ENCODE results near the gene DOC2B. TPM values are rescaled to one million over a fixed set of nuclear protein-coding genes. Genes with fewer than 3 reads are reported as not detected.
"Not testable (repeated sequence)": the region's sequence is repeated elsewhere in the genome, so short reads cannot be mapped to it uniquely, and the experiment has no call there.

DOC2B gene
- total RNA-seq, 2 experiments from 2014 or later = 0.05 TPM; not detected in 1

DNA sequence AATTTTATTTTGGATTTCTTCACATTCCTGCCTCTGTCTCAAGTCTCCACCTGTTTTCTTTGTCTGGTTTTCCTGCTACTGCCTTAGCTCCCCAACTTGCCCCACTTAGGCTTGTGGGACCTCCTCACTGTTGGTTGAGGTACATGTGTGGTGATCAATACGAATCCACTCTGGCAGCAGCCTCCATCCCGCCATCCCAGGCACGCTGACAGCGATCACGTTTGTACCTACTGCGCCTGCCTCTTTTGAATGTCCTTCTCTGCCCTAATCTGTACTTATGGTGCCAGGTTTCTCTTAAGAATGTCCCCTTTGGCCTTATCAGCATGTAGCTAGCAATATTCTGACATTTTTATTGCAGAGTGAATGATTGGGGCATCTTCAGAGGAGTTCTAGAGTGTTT lies 46.4 kb downstream of the DOC2B start:
- ATAC-seq = not testable (repeated sequence)

DNA sequence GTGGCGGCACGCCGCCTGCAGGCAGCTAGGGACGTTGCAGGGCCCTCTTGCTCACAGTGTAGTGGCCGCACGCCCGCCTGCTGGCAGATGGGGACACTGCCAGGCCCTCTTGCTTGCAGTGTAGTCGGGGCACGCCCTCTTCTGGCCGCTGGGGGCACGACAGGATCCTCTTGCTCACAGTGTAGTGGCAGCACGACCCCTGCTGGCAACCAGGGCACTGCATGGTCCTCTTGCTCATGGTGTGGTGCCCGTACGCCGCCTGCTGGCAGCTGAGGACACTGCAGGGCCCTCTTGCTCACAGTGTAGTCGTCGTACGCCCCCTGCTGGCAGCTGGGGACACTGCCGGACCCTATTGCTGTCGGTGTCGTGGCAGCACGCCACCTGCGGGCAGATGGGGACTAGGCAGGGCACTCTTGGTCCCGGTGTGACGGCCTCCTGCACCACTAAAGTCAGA lies 47.1 kb downstream of the DOC2B start:
- H3K4me1 Mint-ChIP-seq; CTCF ChIA-PET; H3K27me3 Mint-ChIP-seq; H3K4me3 Mint-ChIP-seq; H3K36me3 Mint-ChIP-seq; H3K27ac Mint-ChIP-seq; H3K9me3 Mint-ChIP-seq (ENCODE audit: low read depth): not testable (repeated sequence)
- DNase-seq = peak; percentile 73
- ATAC-seq = peak; percentile 85

More for the DNA sequence above, 46.4 kb downstream of the DOC2B start:
- H3K36me3 Mint-ChIP-seq; H3K27me3 Mint-ChIP-seq; DNase-seq; H3K9me3 Mint-ChIP-seq (ENCODE audit: low read depth); H3K4me1 Mint-ChIP-seq; H3K27ac Mint-ChIP-seq; CTCF ChIA-PET; H3K4me3 Mint-ChIP-seq: not testable (repeated sequence)

DNA sequence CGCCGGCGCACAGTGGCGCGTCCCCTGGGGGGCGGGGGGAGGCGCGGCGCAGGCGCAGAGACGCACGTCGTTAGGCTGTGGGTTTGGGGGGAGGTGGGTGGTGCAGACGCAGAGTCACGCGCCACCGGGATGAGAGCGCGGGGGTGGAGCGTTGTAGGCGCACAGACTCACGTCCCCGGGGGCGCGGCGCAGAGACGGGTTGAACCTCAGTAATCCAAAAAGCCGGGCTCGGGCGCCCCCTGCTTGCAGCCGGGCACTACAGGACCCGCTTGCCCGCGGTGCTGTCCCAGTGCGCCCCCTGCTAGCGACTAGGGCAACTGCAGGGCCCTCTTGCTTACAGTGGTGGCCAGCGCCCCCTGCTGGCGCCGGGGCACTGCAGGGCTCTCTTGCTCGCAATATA lies 47.5 kb downstream of the DOC2B start:
- H3K4me1 Mint-ChIP-seq; CTCF ChIA-PET; ATAC-seq; DNase-seq; H3K27me3 Mint-ChIP-seq; H3K9me3 Mint-ChIP-seq (ENCODE audit: low read depth); H3K36me3 Mint-ChIP-seq; H3K4me3 Mint-ChIP-seq; H3K27ac Mint-ChIP-seq: not testable (repeated sequence)

DNA sequence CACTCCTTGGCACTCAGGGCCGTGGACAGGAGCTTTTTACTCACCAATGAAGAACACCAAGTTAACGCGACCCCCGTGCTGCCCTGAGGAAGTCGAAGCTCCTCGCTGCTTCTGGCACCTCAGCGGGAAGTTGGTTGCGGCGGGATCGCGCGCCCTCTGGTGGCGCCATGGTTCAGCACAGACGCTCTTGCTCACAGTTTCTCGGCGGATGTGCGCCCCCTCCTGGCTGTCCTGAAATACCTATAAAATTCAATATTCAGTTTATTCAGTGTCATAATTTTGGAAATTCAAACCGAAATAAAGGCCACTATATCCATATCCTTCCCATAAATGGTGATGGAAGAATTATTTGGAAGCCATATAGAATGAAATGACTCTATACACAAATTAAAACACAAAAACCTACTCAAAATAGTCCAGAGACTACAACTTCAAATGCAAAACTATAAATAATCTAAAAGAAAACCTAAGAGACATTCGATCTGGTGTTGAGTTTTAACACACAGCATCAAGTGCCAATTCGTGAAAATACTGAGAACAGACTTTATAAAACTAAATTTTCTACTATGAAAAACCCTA lies 63.0 kb downstream of the DOC2B start:
- H3K9me3 Mint-ChIP-seq (ENCODE audit: low read depth); CTCF ChIA-PET; H3K27ac Mint-ChIP-seq; DNase-seq; H3K27me3 Mint-ChIP-seq; ATAC-seq; H3K4me1 Mint-ChIP-seq; H3K36me3 Mint-ChIP-seq; H3K4me3 Mint-ChIP-seq: not testable (repeated sequence)

DNA sequence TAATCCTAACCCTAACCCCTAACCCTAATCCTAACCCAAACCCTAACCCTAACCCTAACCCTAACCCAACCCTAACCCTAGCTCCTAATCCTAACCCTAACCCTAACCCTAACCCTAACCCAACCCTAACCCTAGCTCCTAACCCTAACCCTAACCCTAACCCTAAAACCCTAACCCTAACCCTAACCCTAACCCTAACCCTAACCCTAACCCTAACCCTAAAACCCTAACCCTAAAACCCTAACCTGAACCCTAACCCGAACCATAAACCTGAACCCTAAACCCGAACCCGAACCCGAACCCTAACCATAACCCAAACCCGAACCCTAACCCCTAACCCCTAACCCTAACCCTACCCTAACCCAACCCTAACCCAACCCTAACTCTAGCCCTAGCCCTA lies 68.3 kb downstream of the DOC2B start:
- not testable (repeated sequence) for H3K36me3 Mint-ChIP-seq, H3K4me1 Mint-ChIP-seq

More for the DNA sequence above, 68.3 kb downstream of the DOC2B start:
- H3K27me3 Mint-ChIP-seq; H3K9me3 Mint-ChIP-seq (ENCODE audit: low read depth); H3K4me3 Mint-ChIP-seq; CTCF ChIA-PET; H3K27ac Mint-ChIP-seq; DNase-seq; ATAC-seq: not testable (repeated sequence)

Other genes starting within 250 kb of the DOC2B start
- not detected for gene SCGB1C2, start 44.1 kb downstream of the DOC2B start, total RNA-seq
- gene RPH3AL, start 171.2 kb upstream of the DOC2B start, total RNA-seq = 1 to 10 TPM; 1.2 to 2.9 TPM

All from activated CD8-positive, alpha-beta memory T cell treated with anti-CD3 and anti-CD28 coated beads, Interleukin-2, amount 10 ng/mL, durations not matched to agents 7 days and 5 days (primary cell).